ENCODE results near the gene FBXW5.

The FBXW5 gene, protein sequence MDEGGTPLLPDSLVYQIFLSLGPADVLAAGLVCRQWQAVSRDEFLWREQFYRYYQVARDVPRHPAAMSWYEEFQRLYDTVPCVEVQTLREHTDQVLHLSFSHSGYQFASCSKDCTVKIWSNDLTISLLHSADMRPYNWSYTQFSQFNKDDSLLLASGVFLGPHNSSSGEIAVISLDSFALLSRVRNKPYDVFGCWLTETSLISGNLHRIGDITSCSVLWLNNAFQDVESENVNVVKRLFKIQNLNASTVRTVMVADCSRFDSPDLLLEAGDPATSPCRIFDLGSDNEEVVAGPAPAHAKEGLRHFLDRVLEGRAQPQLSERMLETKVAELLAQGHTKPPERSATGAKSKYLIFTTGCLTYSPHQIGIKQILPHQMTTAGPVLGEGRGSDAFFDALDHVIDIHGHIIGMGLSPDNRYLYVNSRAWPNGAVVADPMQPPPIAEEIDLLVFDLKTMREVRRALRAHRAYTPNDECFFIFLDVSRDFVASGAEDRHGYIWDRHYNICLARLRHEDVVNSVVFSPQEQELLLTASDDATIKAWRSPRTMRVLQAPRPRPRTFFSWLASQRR

DNA sequence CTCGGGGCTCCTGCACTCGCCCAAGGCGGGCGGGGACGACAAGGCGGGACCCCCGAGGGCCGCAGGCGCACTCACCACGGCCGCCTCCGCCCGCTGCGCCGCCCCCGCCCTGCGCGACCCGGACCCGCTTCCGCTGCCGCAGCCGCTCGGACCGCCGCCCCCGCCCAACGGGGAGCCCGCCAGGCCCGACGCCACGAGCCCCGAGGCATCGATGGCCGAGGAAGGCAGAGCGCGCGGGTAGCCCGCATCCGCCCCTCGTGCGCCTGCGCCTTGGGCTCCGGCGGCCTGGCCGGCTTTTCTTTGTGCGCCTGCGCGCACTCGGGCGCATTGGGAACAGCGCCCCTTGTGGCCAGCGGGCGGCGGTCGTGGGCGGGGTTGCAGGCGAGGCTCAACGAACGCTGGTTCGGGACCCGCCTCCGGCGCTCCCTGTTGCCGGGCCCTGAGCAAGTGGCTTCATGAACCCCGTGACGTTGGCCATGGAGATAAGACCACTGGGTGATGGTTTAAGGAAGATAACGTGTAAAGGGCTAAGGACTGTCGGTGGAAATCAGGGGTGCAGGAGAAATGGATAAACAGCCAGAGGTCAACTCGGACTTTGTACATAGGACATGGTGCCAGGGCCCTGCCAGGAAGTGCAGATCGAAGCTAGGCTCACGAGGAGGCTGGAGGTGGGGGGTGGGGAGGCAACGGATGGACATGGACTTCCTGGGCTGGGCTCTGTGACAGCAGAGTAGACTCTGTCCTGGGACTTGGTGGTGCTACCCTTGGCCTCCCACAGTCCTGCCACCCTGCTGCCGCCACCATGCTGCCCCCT, at the start of gene FBXW5, which contains the start of gene C8G:
FBXW5 (minus strand) TSS at position 220 of the 814 bp plus-strand sequence. CDS start 655 bp downstream, outside the sequence.
C8G (plus strand) TSS at position 725 of the 814 bp plus-strand sequence; CDS start at position 803, 78 bp downstream.
- peak; percentile 75 for DNase-seq

DNA sequence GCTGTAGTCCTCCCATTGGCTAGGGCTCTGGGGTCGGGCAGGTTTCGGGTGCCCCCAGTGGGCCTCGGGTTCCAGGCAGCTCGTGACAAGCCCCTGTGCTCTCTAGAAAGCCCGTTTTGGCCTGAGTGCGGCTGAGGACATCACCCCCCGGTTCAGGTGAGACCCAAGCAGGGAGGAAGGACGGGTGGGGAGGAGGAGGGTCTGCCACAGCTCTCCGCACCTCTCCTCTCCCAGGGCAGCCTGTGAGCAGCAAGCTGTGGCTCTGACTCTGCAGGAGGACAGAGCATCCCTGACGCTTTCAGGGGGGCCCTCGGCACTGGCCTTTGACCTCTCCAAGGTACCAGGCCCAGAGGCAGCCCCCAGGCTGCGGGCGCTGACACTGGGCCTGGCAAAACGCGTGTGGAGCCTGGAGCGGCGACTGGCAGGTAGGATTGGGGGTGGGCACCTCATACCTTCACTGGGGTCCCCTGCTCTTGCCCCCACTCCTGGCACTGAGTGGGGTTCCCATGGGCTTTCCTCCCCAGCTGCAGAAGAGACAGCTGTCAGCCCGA, 48.4 kb upstream of the FBXW5 start:
- no peak for DNase-seq

DNA sequence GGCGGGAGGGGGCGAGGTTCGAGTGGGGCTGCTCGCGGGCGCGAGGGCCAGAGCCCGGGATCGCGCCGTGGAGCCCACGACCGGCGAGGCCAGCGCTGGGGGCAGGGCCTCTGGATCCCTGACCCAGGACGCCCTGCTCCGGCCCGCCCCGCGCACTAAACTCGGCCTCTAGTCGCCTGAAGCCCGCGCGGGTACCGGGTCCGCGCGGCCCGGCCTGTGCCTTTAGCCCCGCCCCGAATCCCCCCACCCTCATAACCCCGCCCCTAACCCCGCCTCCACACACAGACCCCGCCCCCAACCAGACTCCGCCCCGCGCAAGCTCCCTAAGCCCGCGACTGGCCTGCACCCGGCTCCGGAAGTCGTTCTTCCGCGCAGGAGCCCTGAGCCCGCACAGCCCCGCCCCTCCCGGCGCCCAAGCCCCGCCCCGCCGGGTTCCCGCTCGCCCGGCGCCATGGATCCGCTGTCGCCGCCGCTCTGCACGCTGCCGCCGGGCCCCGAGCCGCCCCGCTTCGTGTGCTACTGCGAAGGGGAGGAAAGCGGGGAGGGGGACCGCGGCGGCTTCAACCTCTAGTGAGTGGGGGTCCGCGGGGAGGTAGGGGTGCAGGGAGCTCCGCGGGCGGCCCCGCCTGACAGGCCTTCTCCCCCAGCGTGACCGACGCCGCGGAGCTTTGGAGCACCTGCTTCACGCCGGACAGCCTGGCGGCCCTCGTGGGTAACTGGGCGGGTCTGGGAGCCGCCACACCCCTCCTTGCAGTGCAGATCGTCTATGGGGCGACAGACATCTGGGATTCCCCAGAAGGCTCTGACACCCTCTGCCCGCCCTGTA, 47.7 kb upstream of the FBXW5 start, which contains the start of gene PAXX:
PAXX (plus strand) TSS at position 430 of the 826 bp plus-strand sequence; CDS start at position 452, 22 bp downstream.
- DNase-seq, result peak; percentile 30

DNA sequence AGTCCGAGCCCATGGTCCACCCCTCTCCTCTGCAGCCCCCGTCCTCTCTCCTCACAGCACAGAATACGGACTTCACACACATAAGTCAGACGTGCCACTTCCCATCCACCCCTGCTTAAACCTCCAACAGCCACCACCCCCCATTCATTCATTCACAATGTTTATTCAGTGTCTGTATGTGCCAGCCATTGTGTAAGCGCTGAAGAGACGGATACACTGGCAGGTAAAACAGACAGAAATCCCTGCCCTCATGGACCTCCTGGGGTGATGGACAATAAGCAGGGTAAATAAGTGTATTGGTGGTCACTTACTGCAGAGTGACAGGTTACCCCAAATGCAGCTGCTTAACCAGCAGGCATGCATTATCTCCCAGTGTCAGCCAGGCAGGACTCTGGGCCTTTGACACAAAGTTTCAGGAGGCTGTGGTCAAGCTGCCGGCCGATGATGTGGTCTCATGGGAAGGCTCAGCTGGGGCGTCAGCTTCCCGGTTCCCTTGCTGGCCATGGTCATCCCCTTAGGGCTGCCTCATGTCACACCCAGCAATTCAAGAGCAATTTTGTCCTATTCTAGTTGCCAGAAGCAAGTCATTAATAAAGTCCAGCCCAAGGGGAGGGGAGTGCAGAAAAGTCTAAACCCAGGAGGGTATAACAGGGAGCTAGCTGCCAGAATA, 45.8 kb upstream of the FBXW5 start:
- no peak for DNase-seq

GRCh38 chr9:136988872-136989271, 44.3 kb upstream of the FBXW5 start:
- DNase-seq, result no peak

DNA sequence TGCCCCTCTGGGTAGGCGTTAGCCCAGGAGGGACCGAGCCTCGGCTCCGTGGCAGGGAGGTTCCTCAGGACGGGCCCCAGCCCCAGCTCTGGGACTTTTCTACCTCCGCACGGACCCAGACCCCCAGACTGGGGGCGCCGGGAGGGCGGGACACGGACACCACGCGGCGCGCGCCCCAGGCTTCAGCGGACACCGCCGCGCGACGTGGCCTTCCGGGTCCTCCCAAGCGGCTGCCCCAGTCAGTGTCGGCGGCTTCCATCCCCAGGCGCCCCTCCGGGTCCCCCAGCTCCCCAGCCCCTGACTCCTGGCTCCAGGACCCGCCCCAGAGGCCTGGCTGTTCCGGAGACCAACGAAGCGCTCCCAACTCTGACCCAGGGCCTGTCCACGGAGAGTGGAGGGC, 41.3 kb upstream of the FBXW5 start:
- DNase-seq, result no peak

GRCh38 chr9:136985027-136985602, 40.6 kb upstream of the FBXW5 start:
- no peak for DNase-seq

GRCh38 chr9:136984464-136985026, 40.0 kb upstream of the FBXW5 start:
- no peak for DNase-seq

DNA sequence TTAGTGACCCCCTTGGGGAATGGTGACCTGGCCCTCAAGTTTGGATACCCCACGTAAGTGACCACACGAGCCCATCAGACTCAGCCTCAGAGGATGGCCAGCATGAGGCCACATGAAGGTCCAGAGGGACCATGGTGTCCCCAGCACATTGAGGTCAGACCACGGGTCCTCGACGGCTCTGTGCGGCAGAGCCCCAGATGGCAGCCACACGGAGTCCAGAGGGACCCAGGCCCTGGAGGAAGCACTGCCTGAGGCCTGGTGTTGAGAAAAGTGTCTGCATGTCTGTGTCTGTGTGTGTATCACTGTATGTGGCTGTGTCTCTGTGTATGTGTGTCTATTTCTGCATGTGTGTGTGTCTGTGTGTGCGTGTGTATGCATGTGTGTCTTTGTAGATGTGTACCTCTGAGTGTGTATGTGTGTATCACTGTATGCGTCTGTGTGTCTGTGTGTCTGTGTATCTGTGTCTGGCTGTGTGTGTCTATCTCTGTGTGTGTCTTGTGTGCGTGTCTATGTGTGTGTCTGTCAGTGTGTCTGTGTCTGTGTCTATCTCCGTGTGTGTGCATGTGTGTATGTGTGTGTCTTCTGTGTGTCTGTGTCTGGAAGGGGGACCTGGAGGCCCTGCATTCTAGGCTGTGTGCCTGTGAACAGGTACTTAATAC, 39.2 kb upstream of the FBXW5 start:
- DNase-seq, result no peak

GRCh38 chr9:136983167-136983566, 38.6 kb upstream of the FBXW5 start:
- no peak for DNase-seq

- no peak for DNase-seq
These were observed 37.9 kb upstream of the FBXW5 start, which contains the start of gene LCNL1 for GRCh38 chr9:136982232-136983051. Gene LCNL1 (plus strand): TSS chr9:136982993. CDS start chr9:136983587, 594 bp downstream.

GRCh38 chr9:136981588-136982231, 37.2 kb upstream of the FBXW5 start:
- DNase-seq, result no peak

GRCh38 chr9:136980669-136981478, 36.3 kb upstream of the FBXW5 start:
- no peak for DNase-seq

- no peak for DNase-seq
These were observed 35.4 kb upstream of the FBXW5 start for GRCh38 chr9:136979769-136980587.

DNA sequence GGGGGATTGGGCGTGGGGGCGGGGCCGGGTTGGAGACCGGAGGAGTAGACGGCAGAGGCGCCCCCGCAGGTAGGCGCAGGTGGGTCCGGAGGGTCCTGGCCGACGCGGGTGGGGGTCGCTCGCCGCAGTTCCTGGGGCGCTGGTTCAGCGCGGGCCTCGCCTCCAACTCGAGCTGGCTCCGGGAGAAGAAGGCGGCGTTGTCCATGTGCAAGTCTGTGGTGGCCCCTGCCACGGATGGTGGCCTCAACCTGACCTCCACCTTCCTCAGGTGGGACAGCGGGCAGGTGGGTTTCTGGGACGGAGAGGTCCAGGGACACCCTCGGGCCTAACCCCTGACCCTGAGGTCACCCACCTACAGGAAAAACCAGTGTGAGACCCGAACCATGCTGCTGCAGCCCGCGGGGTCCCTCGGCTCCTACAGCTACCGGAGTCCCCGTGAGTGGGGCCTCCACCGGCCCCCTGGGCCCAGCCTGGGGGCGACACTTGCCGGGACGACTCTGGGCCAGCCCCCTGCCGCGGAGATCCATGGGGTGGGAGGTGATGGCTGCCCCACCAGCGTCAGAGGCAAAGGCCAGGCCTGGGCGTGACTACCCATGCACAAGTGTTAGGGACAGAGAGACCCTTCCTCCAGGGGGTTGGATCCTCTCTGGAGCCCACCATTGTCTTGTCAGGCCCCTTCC, 34.5 kb upstream of the FBXW5 start:
- no peak for DNase-seq
